ENCODE data around the gene DPP10.

- no peak for TF ChIP-seq CTCF (conservative IDR thresholded peaks at IDR 0.05)
- no peak for TF ChIP-seq ZFX (IDR thresholded peaks at IDR 0.05)
Observed at GRCh38 chr2:115413791-115414190, 971.4 kb downstream of the DPP10 start.

Data from C4-2B (cell line).